HCT116 (cell line): Measurements from ENCODE around the gene MEGF8. TPM values are rescaled to one million over a fixed set of nuclear protein-coding genes. Genes with fewer than 3 reads are reported as not detected.

ENCODE experiments used
- ATAC-seq: fragments of 200-7000 bp; cut with Tn5 transposase; 2 replicates; pipeline ENCODE4 v1.9.1; 2020; ENCODE audit warnings: mild to moderate bottlenecking, moderate library complexity
- BruUV-seq: library from RNA; stranded (reverse); fragments of 400-500 nt; replicated peaks from 2 replicates; lab custom pipeline; 2021; lab: Mats Ljungman, UMichigan
- CTCF ChIA-PET: fragments of 300-600 bp; sonication (Branson Sonifier 250); formaldehyde crosslinking; loops from one replicate; lab custom pipeline; 2021; ENCODE audit warnings: antibody characterized with exemption; lab: Charles Lee
- POLR2A ChIA-PET: fragments of 300-600, 350-600 bp; sonication (Branson Sonifier 250); formaldehyde crosslinking; loops from one replicate; lab custom pipeline; 2021; ENCODE audit warnings: antibody characterized with exemption; lab: Charles Lee
- RAD21 ChIA-PET, 2 experiments: fragments of 300-600 bp; sonication (Branson Sonifier 250); formaldehyde crosslinking; loops; one replicate each; lab custom pipeline; 2023; ENCODE audit warnings: low total read pairs in 2 of 2; ENCODE audit not compliant: uncharacterized antibody in 2 of 2, unreplicated experiment in 2 of 2, low non-redundant PET in 1 of 2; lab: Charles Lee
- DNase-seq: peaks from one replicate; pipeline ENCODE4 v3.0.0-alpha.2; 2010; ENCODE audit warnings: low read depth, low spot score
- H2AFZ ChIP-seq: fragments of 200-600 bp; shearing (Covaris generic), sonication (generic); 2 replicates; pipeline ENCODE4 v1.6.1; 2017; ENCODE audit warnings: low read depth, mixed run types, mixed read lengths, antibody characterized with exemption, low read length; ENCODE audit not compliant: poor library complexity, severe bottlenecking
- H3K27ac ChIP-seq: 2 replicates; pipeline ENCODE4 v1.5.1; 2012; ENCODE audit warnings: low read depth, low read length
- H3K27me3 ChIP-seq: fragments of 200-600 bp; sonication (generic); 2 replicates; pipeline ENCODE4 v1.6.1; 2016; ENCODE audit warnings: mixed run types, low read length, mixed read lengths; ENCODE audit not compliant: insufficient read depth
- H3K36me3 ChIP-seq, 2 experiments: fragments of 200-500 bp in 1 of 2; fragments of 200-600 bp in 1 of 2; sonication (Bioruptor generic) in 1 of 2; sonication (generic) in 1 of 2; 2 replicates each; pipeline versions ENCODE4 v1.5.1 to v1.6.1; 2014 to 2016; ENCODE audit warnings: low read length in 2 of 2, inconsistent platforms in 1 of 2, mixed read lengths in 1 of 2, mixed run types in 1 of 2; ENCODE audit not compliant: insufficient read depth in 2 of 2, control insufficient read depth in 1 of 2
- H3K4me1 ChIP-seq, 2 experiments: fragments of 200-600 bp in 1 of 2; sonication (generic) in 1 of 2; 2 replicates each; pipeline versions ENCODE4 v1.5.1 to v1.6.1; 2012 to 2017; ENCODE audit warnings: low read length in 2 of 2, inconsistent platforms in 1 of 2, mild to moderate bottlenecking in 1 of 2, mixed read lengths in 1 of 2, mixed run types in 1 of 2, moderate library complexity in 1 of 2; ENCODE audit not compliant: insufficient read depth in 2 of 2, control insufficient read depth in 1 of 2
- H3K4me2 ChIP-seq: fragments of 200-600 bp; sonication (generic); 2 replicates; pipeline ENCODE4 v1.6.1; 2017; ENCODE audit warnings: mixed run types, low read length, mixed read lengths
- H3K4me3 ChIP-seq, 2 experiments: fragments of 200-600 bp in 1 of 2; sonication (generic) in 1 of 2; replicated peaks in 1 of 2; 2 replicates each; pipeline ENCODE4 v1.5.1; 2011 to 2016; ENCODE audit warnings: low read length in 2 of 2, control low read depth in 1 of 2, low read depth in 1 of 2, mild to moderate bottlenecking in 1 of 2, mixed read lengths in 1 of 2, mixed run types in 1 of 2
- H3K79me2 ChIP-seq: fragments of 200-600 bp; sonication (generic); 2 replicates; pipeline ENCODE4 v1.6.1; 2017; ENCODE audit warnings: mild to moderate bottlenecking, mixed run types, low read length, moderate library complexity, mixed read lengths; ENCODE audit not compliant: insufficient read depth
- H3K9ac ChIP-seq: fragments of 200-600 bp; sonication (generic); 2 replicates; pipeline ENCODE4 v1.6.1; 2016; ENCODE audit warnings: low read length, mixed read lengths
- H3K9me2 ChIP-seq: fragments of 200-600 bp; sonication (generic), shearing (Covaris generic); 2 replicates; pipeline ENCODE4 v1.6.1; 2017; ENCODE audit warnings: mixed run types, mild to moderate bottlenecking, moderate library complexity; ENCODE audit not compliant: insufficient read depth
- H3K9me3 ChIP-seq, 2 experiments: fragments of 200-500 bp in 1 of 2; fragments of 200-600 bp in 1 of 2; sonication (Bioruptor generic) in 1 of 2; sonication (generic) in 1 of 2; 2 replicates each; pipeline ENCODE4 v1.6.1; 2014 to 2017; ENCODE audit warnings: low read length in 2 of 2, mixed read lengths in 2 of 2, inconsistent platforms in 1 of 2, low read depth in 1 of 2, mild to moderate bottlenecking in 1 of 2, mixed run types in 1 of 2, moderate library complexity in 1 of 2; ENCODE audit not compliant: control insufficient read depth in 1 of 2, insufficient read depth in 1 of 2
- H4K20me1 ChIP-seq: fragments of 200-600 bp; sonication (generic), shearing (Covaris generic); 2 replicates; pipeline ENCODE4 v1.6.1; 2017; ENCODE audit warnings: mixed run types, mild to moderate bottlenecking, moderate library complexity; ENCODE audit not compliant: insufficient read depth
- CBX3 ChIP-seq: IDR thresholded peaks from 2 replicates; pipeline ENCODE4 v1.6.1; 2012; ENCODE audit warnings: low read depth
- EGR1 ChIP-seq: IDR thresholded peaks from 2 replicates; pipeline ENCODE4 v1.6.1; 2012; ENCODE audit warnings: low read depth
- EZH2 ChIP-seq: fragments of 200-600 bp; sonication (generic); IDR thresholded peaks from 2 replicates; pipeline ENCODE4 v1.6.1; 2017; ENCODE audit warnings: antibody characterized with exemption, mixed run types
- EZH2phosphoT487 ChIP-seq: fragments of 200-600 bp; IDR thresholded peaks from 2 replicates; pipeline ENCODE4 v1.6.1; 2018; ENCODE audit warnings: antibody characterized with exemption, borderline replicate concordance
- MAX ChIP-seq: IDR thresholded peaks from 2 replicates; pipeline ENCODE4 v1.6.1; 2012
- POLR2AphosphoS5 ChIP-seq: IDR thresholded peaks from 2 replicates; pipeline ENCODE4 v1.6.1; 2011; ENCODE audit warnings: mild to moderate bottlenecking, low read depth, low read length, moderate library complexity
- RAD21 ChIP-seq: IDR thresholded peaks from 2 replicates; pipeline ENCODE4 v1.6.1; 2012; ENCODE audit warnings: low read depth, mild to moderate bottlenecking
- REST ChIP-seq: IDR thresholded peaks from 2 replicates; pipeline ENCODE4 v1.6.1; 2012; ENCODE audit warnings: low read depth
- SRF ChIP-seq: IDR thresholded peaks from 2 replicates; pipeline ENCODE4 v1.6.1; 2012; ENCODE audit warnings: low read depth
- TCF7L2 ChIP-seq: IDR thresholded peaks from 2 replicates; pipeline ENCODE4 v1.7.0; 2011; ENCODE audit warnings: borderline replicate concordance, inconsistent platforms; ENCODE audit not compliant: insufficient read depth, insufficient read length; ENCODE audit errors: extremely low read depth
- ZFX ChIP-seq: fragments of 450-650 bp; IDR thresholded peaks from 2 replicates; pipeline ENCODE4 v1.6.1; 2017
- ZNF274 ChIP-seq: fragments of 200-500 bp; sonication (Bioruptor generic); IDR thresholded peaks from 2 replicates; pipeline ENCODE4 v1.6.1; 2014; ENCODE audit warnings: mild to moderate bottlenecking, low read depth, low read length, inconsistent platforms
- intact Hi-C: fragments of 100-400 bp; cut with micrococcal nuclease; formaldehyde crosslinking; loops from 2 replicates; pipeline ENCODE4 v1.10.0; 2022
- total RNA-seq: library from RNA; stranded (reverse); gene quantifications from one replicate; pipeline ENCODE4 v1.2.1, GENCODE V29; 2021; ENCODE audit not compliant: unreplicated experiment

Gene MEGF8
- total RNA-seq, 1 experiment from 2014 or later = 24.0 TPM

DNA sequence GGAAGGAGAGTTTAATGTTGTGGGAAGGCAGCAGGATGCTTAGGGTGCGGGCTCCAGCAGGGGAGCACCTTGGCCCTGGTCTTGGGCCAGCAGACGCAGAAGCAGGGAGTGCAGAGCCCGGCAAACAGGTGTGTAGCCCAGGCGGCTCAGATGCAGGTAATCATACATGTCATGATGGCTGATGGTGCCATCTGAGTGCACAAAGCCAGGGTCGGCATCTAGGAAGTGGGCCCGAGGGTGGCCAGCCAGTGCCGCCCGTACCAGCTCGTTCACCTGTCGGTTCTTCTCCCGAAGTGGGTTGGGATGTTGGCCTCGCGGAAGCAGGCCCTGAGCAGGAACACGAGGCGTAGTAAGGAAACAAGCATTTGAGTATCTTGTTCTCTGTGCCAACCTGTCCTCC lies 28.4 kb upstream of the MEGF8 start:
- Histone ChIP-seq H2AFZ (no peak overlapping the region), H3K9me3 (no peaks in the 10 kb centered on the region), H3K4me1 (peaks cover 19 to 24% of the 10 kb centered on the region in 2 experiments), H3K4me2 (no peak overlapping the region), H4K20me1 (no peaks in the 10 kb centered on the region), H3K79me2 (peaks cover 10% of the 10 kb centered on the region; the same call in 1 of the 2 replicates), H3K27ac (no peak overlapping the region), H3K27me3 (no peaks in the 10 kb centered on the region), H3K9ac (no peak overlapping the region), H3K36me3 (peaks cover 4 to 8% of the 10 kb centered on the region in 2 experiments; a peak in 3 of 4 replicates), H3K9me2 (no peaks in the 10 kb centered on the region), H3K4me3 (no peak overlapping the region)
- TF ChIP-seq ZNF274 = no peak
- TF ChIP-seq SRF = no peak
- TF ChIP-seq TCF7L2 = no peak
- no peak for TF ChIP-seq EZH2
- TF ChIP-seq POLR2AphosphoS5 = no peak
- no peak for TF ChIP-seq EGR1
- TF ChIP-seq EZH2phosphoT487 = no peak
- TF ChIP-seq CBX3 = no peak
- no peak for TF ChIP-seq MAX
- no peak for TF ChIP-seq RAD21
- no peak for TF ChIP-seq ZFX
- TF ChIP-seq REST = no peak
- ChIA-PET CTCF (interaction anchor here (1.0 to 3.0 kb wide), 4 partner anchors 17 to 164 kb away, joined by 3 to 26 read pairs (median 5); partner anchors contain the start of gene POU2F2), POLR2A (interaction anchor here (0.6 kb wide), 1 partner anchor 67 kb away, joined by 3 read pairs; no protein-coding TSS in a partner anchor), RAD21 (no interaction called here)
- DNase-seq = no peak
- no TSS peak for BruUV-seq
- no peak for ATAC-seq
- intact Hi-C loops = loop anchor here (2.0 kb wide), 1 partner anchor 50 kb away; no protein-coding TSS in a partner anchor
